Measurements from ENCODE around the gene PTPRT. TPM values are rescaled to one million over a fixed set of nuclear protein-coding genes. Genes with fewer than 3 reads are reported as not detected.

PTPRT gene
- total RNA-seq, 1 experiment from 2014 or later = 0.20 TPM

GRCh38 chr20:43237651-43238168 is 48.0 kb upstream of the PTPRT start:
- H3K9me3 ChIP-seq = no peaks in the 10 kb centered on the region
- CTCF ChIA-PET = no interaction called here
- no TSS peak for BruUV-seq (replicated peaks)
- H3K4me1 Mint-ChIP-seq (ENCODE audit: low read depth, unreplicated experiment) = no peaks in the 10 kb centered on the region
- intact Hi-C loops (cut with micrococcal nuclease; ENCODE audit: unreplicated experiment) = no loop called here
- H3K36me3 ChIP-seq (ENCODE audit: control insufficient read depth, insufficient read depth, low read length) = no peaks in the 10 kb centered on the region
- no peak for TF ChIP-seq CTCF (IDR thresholded peaks at IDR 0.05; ENCODE audit: insufficient read depth in 1 of 2, low read depth in 1 of 2, low read length in 1 of 2, severe bottlenecking in 1 of 2, unreplicated experiment in 1 of 2)
- no peak overlapping the region for H3K4me3 ChIP-seq (ENCODE audit: low read depth, low read length)
- H3K4me1 ChIP-seq = no peaks in the 10 kb centered on the region
- no peak overlapping the region for H3K4me3 Mint-ChIP-seq (ENCODE audit: unreplicated experiment)
- no peak for DNase-seq
- H3K27me3 Mint-ChIP-seq (ENCODE audit: insufficient read depth, unreplicated experiment) = peaks cover 16% of the 10 kb centered on the region
- H3K36me3 Mint-ChIP-seq (ENCODE audit: insufficient read depth, unreplicated experiment) = no peaks in the 10 kb centered on the region
- POLR2A ChIA-PET = no interaction called here
- H3K9me3 Mint-ChIP-seq (ENCODE audit: unreplicated experiment) = no peaks in the 10 kb centered on the region
- no peaks in the 10 kb centered on the region for H3K27me3 ChIP-seq (replicated peaks; ENCODE audit: control insufficient read depth, insufficient read depth, low read length)
- H3K27ac Mint-ChIP-seq (ENCODE audit: unreplicated experiment) = no peak overlapping the region

- no peaks in the 10 kb centered on the region for H3K36me3 Mint-ChIP-seq (ENCODE audit: insufficient read depth, unreplicated experiment)
- ChIA-PET POLR2A (no interaction called here), CTCF (interaction anchor here (0.6 kb wide), 1 partner anchor 1318 kb away, joined by 8 read pairs; no protein-coding TSS in a partner anchor)
- no peak overlapping the region for H3K4me3 Mint-ChIP-seq (ENCODE audit: unreplicated experiment)
- no peak overlapping the region for H3K27ac Mint-ChIP-seq (ENCODE audit: unreplicated experiment)
- no TSS peak for BruUV-seq (replicated peaks)
- Histone ChIP-seq H3K36me3 (ENCODE audit: control insufficient read depth, insufficient read depth, low read length) (no peaks in the 10 kb centered on the region), H3K4me1 (no peaks in the 10 kb centered on the region), H3K4me3 (ENCODE audit: low read depth, low read length) (no peak overlapping the region), H3K27me3 (replicated peaks; ENCODE audit: control insufficient read depth, insufficient read depth, low read length) (no peaks in the 10 kb centered on the region), H3K9me3 (no peaks in the 10 kb centered on the region)
- no peak for TF ChIP-seq CTCF (IDR thresholded peaks at IDR 0.05; ENCODE audit: insufficient read depth in 1 of 2, low read depth in 1 of 2, low read length in 1 of 2, severe bottlenecking in 1 of 2, unreplicated experiment in 1 of 2)
- peaks cover 22% of the 10 kb centered on the region for H3K27me3 Mint-ChIP-seq (ENCODE audit: insufficient read depth, unreplicated experiment)
- intact Hi-C loops (cut with micrococcal nuclease; ENCODE audit: unreplicated experiment) = no loop called here
- no peaks in the 10 kb centered on the region for H3K4me1 Mint-ChIP-seq (ENCODE audit: low read depth, unreplicated experiment)
- no peaks in the 10 kb centered on the region for H3K9me3 Mint-ChIP-seq (ENCODE audit: unreplicated experiment)
- DNase-seq = no peak
Measured at GRCh38 chr20:43235998-43236397, 46.3 kb upstream of the PTPRT start.

- Mint-ChIP-seq H3K4me3 (ENCODE audit: unreplicated experiment) (no peak overlapping the region), H3K36me3 (ENCODE audit: insufficient read depth, unreplicated experiment) (no peaks in the 10 kb centered on the region), H3K27me3 (ENCODE audit: insufficient read depth, unreplicated experiment) (peaks cover 35% of the 10 kb centered on the region), H3K4me1 (ENCODE audit: low read depth, unreplicated experiment) (no peaks in the 10 kb centered on the region), H3K27ac (ENCODE audit: unreplicated experiment) (no peak overlapping the region), H3K9me3 (ENCODE audit: unreplicated experiment) (no peaks in the 10 kb centered on the region)
- TF ChIP-seq CTCF (IDR thresholded peaks at IDR 0.05; ENCODE audit: insufficient read depth in 1 of 2, low read depth in 1 of 2, low read length in 1 of 2, severe bottlenecking in 1 of 2, unreplicated experiment in 1 of 2) = no peak
- no peaks in the 10 kb centered on the region for H3K9me3 ChIP-seq
- no peaks in the 10 kb centered on the region for H3K27me3 ChIP-seq (replicated peaks; ENCODE audit: control insufficient read depth, insufficient read depth, low read length)
- BruUV-seq (replicated peaks) = no TSS peak
- CTCF ChIA-PET = no interaction called here
- H3K4me1 ChIP-seq = no peaks in the 10 kb centered on the region
- POLR2A ChIA-PET = no interaction called here
- H3K36me3 ChIP-seq (ENCODE audit: control insufficient read depth, insufficient read depth, low read length) = no peaks in the 10 kb centered on the region
- H3K4me3 ChIP-seq (ENCODE audit: low read depth, low read length) = no peak overlapping the region
- DNase-seq = no peak
- intact Hi-C loops (cut with micrococcal nuclease; ENCODE audit: unreplicated experiment) = no loop called here
Measured at GRCh38 chr20:43231829-43232228, 42.1 kb upstream of the PTPRT start.
